GM23338 (cell line): ENCODE results near the gene FEM1B.

Source experiments
- CREB1 ChIP-seq: fragments of 250-450 bp; sonication (Bioruptor Pico); IDR thresholded peaks from 2 replicates; pipeline ENCODE4 v1.5.0; 2020; ENCODE audit warnings: low read depth, mild to moderate bottlenecking, moderate library complexity
- EZH2 ChIP-seq: fragments of 200-600 bp; sonication (generic); IDR thresholded peaks from one replicate; pipeline ENCODE4 v1.8.0; 2017; ENCODE audit warnings: antibody characterized with exemption, mild to moderate bottlenecking, low read depth; ENCODE audit not compliant: unreplicated experiment
- EZH2phosphoT487 ChIP-seq: fragments of 200-600 bp; sonication (generic); IDR thresholded peaks from one replicate; pipeline ENCODE4 v1.8.1; 2018; ENCODE audit warnings: antibody characterized with exemption; ENCODE audit not compliant: unreplicated experiment
- JUNB ChIP-seq: IDR thresholded peaks from one replicate; pipeline ENCODE4 v1.6.1; 2016; ENCODE audit warnings: antibody characterized with exemption; ENCODE audit not compliant: unreplicated experiment
- NANOG ChIP-seq: IDR thresholded peaks from 2 replicates; pipeline ENCODE4 v1.6.1; 2016; ENCODE audit warnings: antibody characterized with exemption, borderline replicate concordance
- POLR2AphosphoS5 ChIP-seq: IDR thresholded peaks from 2 replicates; pipeline ENCODE4 v1.6.1; 2016; ENCODE audit warnings: antibody characterized with exemption, low read depth
- STAT1 ChIP-seq: IDR thresholded peaks from one replicate; pipeline ENCODE4 v1.6.1; 2016; ENCODE audit warnings: antibody characterized with exemption; ENCODE audit not compliant: unreplicated experiment
- ZNF114 ChIP-seq: fragments of 250-450 bp; sonication (Bioruptor Pico); IDR thresholded peaks from 2 replicates; pipeline ENCODE4 v1.5.0; 2020; ENCODE audit warnings: mild to moderate bottlenecking, moderate library complexity
- ZNF331 ChIP-seq: fragments of 250-450 bp; sonication (Bioruptor Pico); IDR thresholded peaks from 2 replicates; pipeline ENCODE4 v1.5.0; 2020; ENCODE audit warnings: low read depth, mild to moderate bottlenecking, moderate library complexity
- TF ChIP-seq, protein P1 (sequence below), 2 experiments: fragments of 200-600 bp in 1 of 2; sonication (generic) in 1 of 2; conservative IDR thresholded peaks; 2 replicates each; pipeline versions ENCODE4 v1.5.1 to v1.6.1; 2016 to 2017; ENCODE audit warnings: antibody characterized with exemption in 2 of 2, low read depth in 2 of 2, mild to moderate bottlenecking in 2 of 2, moderate library complexity in 1 of 2
- TF ChIP-seq, protein P2 (sequence below): IDR thresholded peaks from one replicate; pipeline ENCODE4 v1.6.1; 2018; ENCODE audit warnings: antibody characterized with exemption; ENCODE audit not compliant: unreplicated experiment
- TF ChIP-seq, protein P3 (sequence below): IDR thresholded peaks from 2 replicates; pipeline ENCODE4 v1.6.1; 2016; ENCODE audit warnings: antibody characterized with exemption
- TF ChIP-seq, protein P4 (sequence below): fragments of 250-450 bp; sonication (Bioruptor Pico); IDR thresholded peaks from 2 replicates; pipeline ENCODE4 v1.5.0; 2020; ENCODE audit warnings: mild to moderate bottlenecking, moderate library complexity

DNA sequence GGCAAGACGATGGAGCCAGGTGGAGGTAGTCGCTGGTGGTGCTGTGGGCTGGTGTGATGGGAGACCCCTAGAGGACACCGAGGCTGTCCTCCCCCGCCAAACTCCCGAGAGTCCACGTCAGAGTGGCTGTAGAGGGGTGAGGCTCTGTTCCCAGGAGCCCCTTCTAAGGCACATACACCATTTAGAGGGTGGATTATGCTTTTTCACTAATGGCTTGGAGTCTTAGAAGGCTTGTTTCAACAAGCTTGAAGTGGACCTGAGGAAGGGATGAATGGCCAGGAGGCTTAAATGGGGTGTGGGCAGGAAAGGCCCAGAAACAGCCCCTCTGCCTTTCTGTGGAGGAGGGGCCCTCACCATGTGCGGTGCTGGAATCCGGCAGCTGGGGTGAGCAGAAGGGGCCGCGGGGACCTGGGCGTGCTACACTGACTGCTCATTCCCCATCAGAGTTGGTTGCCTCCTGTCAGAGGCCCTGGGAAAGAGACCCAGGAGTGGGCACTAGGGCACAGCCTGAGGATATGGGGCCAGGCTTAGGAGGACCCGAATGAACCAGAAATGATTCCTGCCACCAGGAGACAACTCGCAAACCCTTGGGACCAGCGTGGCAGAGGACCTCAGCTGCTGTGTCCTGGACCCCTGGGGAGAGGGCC is 66.2 kb downstream of the FEM1B start:
- TF ChIP-seq, protein P1, sequence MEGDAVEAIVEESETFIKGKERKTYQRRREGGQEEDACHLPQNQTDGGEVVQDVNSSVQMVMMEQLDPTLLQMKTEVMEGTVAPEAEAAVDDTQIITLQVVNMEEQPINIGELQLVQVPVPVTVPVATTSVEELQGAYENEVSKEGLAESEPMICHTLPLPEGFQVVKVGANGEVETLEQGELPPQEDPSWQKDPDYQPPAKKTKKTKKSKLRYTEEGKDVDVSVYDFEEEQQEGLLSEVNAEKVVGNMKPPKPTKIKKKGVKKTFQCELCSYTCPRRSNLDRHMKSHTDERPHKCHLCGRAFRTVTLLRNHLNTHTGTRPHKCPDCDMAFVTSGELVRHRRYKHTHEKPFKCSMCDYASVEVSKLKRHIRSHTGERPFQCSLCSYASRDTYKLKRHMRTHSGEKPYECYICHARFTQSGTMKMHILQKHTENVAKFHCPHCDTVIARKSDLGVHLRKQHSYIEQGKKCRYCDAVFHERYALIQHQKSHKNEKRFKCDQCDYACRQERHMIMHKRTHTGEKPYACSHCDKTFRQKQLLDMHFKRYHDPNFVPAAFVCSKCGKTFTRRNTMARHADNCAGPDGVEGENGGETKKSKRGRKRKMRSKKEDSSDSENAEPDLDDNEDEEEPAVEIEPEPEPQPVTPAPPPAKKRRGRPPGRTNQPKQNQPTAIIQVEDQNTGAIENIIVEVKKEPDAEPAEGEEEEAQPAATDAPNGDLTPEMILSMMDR (conservative IDR thresholded peaks at IDR 0.05; ENCODE audit: low read depth in 2 of 2) = peak in 1 of 2 experiments; percentile 36; a peak in 2 of 4 replicates
- TF ChIP-seq, protein P2, sequence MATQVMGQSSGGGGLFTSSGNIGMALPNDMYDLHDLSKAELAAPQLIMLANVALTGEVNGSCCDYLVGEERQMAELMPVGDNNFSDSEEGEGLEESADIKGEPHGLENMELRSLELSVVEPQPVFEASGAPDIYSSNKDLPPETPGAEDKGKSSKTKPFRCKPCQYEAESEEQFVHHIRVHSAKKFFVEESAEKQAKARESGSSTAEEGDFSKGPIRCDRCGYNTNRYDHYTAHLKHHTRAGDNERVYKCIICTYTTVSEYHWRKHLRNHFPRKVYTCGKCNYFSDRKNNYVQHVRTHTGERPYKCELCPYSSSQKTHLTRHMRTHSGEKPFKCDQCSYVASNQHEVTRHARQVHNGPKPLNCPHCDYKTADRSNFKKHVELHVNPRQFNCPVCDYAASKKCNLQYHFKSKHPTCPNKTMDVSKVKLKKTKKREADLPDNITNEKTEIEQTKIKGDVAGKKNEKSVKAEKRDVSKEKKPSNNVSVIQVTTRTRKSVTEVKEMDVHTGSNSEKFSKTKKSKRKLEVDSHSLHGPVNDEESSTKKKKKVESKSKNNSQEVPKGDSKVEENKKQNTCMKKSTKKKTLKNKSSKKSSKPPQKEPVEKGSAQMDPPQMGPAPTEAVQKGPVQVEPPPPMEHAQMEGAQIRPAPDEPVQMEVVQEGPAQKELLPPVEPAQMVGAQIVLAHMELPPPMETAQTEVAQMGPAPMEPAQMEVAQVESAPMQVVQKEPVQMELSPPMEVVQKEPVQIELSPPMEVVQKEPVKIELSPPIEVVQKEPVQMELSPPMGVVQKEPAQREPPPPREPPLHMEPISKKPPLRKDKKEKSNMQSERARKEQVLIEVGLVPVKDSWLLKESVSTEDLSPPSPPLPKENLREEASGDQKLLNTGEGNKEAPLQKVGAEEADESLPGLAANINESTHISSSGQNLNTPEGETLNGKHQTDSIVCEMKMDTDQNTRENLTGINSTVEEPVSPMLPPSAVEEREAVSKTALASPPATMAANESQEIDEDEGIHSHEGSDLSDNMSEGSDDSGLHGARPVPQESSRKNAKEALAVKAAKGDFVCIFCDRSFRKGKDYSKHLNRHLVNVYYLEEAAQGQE = no peak
- TF ChIP-seq EZH2phosphoT487 (no peak), CREB1 (no peak), NANOG (no peak), EZH2 (no peak), POLR2AphosphoS5 (no peak), ZNF331 (no peak), JUNB (no peak), STAT1 (no peak), ZNF114 (CRISPR knock-in tag) (no peak)
- TF ChIP-seq, protein P3, sequence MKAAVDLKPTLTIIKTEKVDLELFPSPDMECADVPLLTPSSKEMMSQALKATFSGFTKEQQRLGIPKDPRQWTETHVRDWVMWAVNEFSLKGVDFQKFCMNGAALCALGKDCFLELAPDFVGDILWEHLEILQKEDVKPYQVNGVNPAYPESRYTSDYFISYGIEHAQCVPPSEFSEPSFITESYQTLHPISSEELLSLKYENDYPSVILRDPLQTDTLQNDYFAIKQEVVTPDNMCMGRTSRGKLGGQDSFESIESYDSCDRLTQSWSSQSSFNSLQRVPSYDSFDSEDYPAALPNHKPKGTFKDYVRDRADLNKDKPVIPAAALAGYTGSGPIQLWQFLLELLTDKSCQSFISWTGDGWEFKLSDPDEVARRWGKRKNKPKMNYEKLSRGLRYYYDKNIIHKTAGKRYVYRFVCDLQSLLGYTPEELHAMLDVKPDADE = no peak
- TF ChIP-seq, protein P4, sequence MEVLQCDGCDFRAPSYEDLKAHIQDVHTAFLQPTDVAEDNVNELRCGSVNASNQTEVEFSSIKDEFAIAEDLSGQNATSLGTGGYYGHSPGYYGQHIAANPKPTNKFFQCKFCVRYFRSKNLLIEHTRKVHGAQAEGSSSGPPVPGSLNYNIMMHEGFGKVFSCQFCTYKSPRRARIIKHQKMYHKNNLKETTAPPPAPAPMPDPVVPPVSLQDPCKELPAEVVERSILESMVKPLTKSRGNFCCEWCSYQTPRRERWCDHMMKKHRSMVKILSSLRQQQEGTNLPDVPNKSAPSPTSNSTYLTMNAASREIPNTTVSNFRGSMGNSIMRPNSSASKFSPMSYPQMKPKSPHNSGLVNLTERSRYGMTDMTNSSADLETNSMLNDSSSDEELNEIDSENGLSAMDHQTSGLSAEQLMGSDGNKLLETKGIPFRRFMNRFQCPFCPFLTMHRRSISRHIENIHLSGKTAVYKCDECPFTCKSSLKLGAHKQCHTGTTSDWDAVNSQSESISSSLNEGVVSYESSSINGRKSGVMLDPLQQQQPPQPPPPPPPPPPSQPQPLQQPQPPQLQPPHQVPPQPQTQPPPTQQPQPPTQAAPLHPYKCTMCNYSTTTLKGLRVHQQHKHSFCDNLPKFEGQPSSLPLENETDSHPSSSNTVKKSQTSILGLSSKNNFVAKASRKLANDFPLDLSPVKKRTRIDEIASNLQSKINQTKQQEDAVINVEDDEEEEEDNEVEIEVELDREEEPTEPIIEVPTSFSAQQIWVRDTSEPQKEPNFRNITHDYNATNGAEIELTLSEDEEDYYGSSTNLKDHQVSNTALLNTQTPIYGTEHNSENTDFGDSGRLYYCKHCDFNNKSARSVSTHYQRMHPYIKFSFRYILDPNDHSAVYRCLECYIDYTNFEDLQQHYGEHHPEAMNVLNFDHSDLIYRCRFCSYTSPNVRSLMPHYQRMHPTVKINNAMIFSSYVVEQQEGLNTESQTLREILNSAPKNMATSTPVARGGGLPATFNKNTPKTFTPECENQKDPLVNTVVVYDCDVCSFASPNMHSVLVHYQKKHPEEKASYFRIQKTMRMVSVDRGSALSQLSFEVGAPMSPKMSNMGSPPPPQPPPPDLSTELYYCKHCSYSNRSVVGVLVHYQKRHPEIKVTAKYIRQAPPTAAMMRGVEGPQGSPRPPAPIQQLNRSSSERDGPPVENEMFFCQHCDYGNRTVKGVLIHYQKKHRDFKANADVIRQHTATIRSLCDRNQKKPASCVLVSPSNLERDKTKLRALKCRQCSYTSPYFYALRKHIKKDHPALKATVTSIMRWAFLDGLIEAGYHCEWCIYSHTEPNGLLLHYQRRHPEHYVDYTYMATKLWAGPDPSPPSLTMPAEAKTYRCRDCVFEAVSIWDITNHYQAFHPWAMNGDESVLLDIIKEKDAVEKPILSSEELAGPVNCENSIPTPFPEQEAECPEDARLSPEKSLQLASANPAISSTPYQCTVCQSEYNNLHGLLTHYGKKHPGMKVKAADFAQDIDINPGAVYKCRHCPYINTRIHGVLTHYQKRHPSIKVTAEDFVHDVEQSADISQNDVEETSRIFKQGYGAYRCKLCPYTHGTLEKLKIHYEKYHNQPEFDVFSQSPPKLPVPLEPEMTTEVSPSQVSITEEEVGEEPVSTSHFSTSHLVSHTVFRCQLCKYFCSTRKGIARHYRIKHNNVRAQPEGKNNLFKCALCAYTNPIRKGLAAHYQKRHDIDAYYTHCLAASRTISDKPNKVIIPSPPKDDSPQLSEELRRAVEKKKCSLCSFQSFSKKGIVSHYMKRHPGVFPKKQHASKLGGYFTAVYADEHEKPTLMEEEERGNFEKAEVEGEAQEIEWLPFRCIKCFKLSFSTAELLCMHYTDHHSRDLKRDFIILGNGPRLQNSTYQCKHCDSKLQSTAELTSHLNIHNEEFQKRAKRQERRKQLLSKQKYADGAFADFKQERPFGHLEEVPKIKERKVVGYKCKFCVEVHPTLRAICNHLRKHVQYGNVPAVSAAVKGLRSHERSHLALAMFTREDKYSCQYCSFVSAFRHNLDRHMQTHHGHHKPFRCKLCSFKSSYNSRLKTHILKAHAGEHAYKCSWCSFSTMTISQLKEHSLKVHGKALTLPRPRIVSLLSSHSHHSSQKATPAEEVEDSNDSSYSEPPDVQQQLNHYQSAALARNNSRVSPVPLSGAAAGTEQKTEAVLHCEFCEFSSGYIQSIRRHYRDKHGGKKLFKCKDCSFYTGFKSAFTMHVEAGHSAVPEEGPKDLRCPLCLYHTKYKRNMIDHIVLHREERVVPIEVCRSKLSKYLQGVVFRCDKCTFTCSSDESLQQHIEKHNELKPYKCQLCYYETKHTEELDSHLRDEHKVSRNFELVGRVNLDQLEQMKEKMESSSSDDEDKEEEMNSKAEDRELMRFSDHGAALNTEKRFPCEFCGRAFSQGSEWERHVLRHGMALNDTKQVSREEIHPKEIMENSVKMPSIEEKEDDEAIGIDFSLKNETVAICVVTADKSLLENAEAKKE (CRISPR knock-in tag) = no peak
